Ammon's horn (tissue), 1 donor: ENCODE data around the gene TENM4.
"Not testable (repeated sequence)": the region's sequence is repeated elsewhere in the genome, so short reads cannot be mapped to it uniquely, and the experiment has no call there.

Experiments used
- DNase-seq: peaks from one replicate; pipeline ENCODE4 v3.0.0-alpha.2; 2016; ENCODE audit warnings: low spot score

Gene TENM4

DNA sequence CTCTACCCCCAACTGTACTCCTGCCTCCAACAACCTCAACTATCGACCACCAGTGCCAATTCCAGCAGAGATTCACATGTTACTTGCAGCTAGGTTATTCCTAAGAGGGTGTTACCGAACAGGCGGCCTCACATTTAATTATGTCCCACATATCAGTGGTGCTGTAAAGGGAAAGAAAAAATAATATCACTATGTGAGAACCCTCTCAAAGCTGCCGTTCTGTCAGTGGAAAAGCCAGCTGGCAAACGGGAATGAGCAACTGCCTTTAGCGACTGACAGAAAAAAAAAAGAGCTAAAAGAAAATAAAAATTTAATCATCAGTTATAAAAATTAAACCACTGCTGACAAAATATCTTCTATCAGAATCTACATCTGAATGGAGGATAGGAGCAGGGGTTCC is 595.3 kb downstream of the TENM4 start:
- no peak for DNase-seq

DNA sequence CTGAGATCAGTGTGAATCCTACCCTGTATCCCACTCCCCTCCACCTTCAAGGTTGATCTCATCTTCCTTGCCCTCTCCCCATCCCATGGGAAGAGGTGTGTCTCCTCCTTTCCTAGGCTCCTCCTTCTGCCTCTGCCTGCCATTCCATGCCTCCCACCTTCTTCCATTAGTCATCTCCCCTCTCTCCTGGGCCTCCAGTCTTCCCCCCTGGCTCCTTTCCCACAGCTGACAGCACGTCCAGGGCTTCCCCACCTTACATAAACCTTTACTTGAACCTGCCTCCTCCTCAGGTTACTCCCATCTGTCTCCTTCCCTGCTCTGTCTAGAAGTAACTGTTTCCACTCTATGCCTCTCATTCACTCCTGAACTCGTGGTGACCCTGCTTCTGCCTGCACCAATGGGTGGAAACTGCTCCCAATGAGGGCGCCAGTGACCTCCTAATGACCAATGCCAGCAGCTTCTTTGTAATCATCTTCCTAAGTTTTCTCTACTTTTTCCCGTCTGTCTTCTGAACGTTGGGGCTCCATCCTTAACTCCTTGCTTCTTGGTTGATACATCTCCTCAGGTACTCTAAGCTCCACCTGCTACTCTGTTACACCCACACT is 599.3 kb downstream of the TENM4 start:
- DNase-seq = no peak

DNA sequence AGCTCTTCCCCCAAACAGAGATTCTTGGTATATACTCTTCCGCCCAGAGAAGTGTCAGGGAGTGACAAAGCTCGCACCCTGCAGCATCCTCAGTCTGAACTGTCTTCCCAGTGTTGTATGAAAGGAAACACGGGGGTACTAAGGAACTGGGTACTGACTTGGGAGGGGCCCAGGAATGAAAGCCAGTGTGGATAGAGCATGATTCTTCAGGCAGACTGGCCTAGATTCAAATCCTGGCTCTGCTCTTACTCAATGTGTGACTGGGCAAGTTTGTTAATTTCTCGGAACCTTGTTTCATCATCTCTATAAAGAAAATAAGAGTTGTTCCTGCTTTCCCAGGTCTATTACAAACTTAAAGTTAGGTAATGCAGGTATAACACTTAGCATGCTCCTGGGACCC is 600.2 kb downstream of the TENM4 start:
- DNase-seq = no peak

DNA sequence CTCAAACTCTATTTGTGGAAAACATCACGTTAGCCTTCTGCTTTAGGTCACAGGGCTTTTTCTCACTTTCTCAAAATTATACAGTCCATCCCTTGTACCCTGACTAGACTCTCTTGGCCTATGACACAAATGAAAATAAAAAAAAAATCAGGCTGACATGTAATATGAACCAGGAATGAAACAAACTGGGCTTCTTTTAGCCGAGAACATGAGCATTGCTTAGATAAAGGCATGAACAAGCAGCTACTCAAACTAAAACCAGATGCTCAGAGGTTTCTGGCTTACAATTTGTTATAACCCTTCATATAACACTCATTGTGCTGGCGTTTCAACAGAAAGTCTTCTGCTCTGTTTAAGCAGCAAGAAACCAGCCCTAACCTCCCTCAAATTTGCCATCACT is 600.6 kb downstream of the TENM4 start:
- DNase-seq = no peak

DNA sequence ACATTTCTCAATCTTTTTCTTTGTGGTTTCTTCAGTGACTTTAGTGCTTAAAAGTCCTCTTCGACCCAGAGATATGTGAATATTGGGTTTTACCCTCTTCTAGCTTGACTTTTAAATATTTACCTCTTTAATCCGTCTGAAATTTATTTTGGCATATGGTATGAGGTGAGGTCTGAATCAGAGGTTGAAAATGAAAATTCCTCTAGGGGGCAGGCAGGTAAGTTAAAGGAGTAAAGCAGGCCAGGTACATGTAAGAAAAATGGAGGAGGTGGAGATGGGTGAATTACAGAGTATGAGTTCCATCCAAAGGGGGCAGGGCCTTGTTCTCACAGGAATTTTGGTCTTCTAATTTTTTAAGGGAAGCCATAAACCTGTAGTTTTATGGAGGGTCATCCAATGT is 602.4 kb downstream of the TENM4 start:
- DNase-seq = no peak

DNA sequence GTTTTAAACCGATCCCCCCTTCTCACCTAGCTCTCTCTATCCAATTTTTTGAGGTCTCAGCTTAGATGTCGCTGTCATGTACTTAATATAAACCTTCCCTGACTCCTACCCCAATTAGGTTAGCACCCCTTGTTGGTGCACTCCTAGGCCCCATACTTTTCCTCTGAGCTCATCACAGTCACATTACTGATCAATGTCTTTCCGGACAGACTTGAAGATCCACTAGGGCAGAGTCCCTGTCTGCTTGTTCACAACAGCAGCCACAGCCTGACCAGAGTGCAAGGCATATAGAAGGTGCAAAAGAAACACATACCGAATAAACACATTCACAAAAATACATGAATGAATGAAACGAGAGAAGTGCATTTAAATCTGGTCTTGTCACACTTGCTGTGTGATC is 605.2 kb downstream of the TENM4 start:
- DNase-seq = no peak

DNA sequence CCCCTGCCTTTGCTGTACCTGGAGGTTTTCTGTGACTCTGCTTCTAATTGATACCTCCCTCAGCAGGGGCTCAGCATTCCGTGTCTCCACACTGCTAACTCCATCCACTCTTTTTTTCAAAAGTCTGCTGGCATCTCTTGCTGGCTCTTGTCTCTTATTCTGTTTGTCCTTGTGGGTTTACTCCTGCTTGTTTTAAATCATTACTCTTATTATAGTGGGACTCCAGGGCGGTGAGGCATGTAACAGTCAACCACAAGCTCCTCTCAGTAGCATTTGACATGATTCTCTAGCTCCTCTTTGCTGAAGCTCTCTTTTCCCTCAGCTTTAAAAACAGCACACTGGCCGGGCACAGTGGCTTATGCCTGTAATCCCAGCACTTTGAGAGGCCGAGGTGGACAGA is 605.9 kb downstream of the TENM4 start:
- no peak for DNase-seq

DNA sequence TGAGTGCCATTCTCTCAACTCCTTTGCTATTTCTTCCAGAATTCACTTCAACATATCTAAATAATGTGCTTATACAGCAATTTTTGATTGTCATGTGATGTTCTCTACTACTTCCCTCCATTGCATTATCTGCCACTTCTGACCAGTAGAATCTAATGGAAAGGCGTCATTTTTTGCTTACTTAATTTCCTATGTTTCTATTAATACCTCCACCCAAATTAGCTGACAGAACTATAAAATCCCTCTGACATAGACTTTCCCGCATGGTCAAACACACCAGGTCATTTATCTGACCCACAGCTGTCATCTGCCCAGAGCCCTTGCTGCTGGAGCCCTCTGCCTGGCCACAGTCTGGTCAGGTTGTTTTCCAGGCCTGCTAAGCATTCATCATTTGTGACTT is 607.6 kb downstream of the TENM4 start:
- no peak for DNase-seq

DNA sequence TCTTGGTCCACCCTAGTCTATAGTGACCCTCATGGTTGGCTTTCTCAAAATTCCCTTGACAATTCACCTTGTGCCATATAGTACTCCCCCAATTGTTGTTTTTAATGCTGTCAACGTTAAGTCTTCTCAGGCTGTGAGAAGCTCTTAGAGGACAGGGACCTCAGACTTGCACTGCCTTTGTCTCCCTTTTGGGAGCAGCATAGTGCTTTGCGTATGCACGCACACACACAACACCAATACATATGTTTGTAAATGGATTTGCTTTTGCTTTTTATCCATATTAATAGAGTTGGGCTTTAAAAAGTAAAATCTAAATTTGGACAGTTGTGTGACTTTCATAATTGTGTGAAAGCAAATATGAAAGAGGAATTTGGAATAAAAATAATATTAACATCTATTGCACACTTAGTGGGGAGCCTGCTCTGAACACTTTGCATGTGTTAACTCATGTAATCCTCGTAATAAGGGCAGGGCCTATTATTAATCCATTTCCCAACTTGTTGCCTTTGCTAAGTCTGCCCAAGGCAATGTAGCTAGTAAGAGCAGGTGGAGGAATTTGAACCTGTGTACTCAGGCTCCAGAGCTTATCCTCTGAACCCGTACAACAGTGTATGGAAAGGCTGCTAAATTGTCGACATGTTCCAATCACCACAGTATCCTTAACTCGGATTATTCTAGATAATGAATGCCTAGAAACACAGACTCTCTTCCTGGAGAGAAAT is 608.4 kb downstream of the TENM4 start:
- DNase-seq = no peak

DNA sequence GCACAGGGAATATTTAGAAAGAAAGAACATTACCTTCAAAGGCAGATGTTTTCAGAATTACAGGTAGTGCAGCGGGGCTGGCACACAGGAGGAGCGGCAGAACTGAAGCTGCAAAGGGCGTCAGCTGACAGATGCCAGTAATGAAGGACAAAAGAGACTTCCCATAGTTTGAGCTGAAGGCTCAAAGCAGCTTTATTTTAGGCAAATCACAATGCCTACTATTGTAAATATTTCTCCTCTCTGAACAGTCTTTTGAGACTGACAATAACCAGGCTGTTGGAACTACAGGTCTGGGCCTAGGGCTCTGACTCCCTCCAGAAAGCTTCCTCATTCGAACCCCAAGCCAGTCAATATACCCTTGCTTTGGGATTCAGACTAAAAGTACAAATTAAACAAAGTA is 609.3 kb downstream of the TENM4 start:
- DNase-seq = no peak

DNA sequence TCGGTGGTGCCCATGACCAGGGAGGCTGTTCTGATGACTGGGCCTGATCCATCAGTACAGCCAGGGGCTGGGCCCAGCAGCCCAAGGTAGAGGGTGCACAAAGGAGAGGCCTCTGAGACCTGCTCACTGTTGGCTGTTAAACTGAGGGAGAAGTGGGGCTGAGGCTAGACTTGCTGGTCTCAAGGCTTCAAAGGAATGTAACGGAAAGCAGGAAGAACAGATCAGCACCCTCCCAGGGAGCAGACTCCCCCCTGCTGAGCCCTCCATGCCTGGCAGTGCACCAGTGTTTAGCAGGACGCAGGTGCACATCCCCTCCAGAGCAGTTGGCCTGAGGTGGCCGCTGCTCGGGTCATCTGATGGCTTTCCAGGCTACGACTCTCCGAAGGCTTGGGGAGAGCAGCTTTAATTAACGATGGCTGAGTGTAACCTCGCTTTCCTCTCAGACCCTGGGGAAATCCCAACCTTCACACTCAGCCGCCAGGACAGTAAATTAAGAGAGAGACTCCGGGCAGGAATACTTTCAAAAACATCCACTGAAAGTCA is 610.5 kb downstream of the TENM4 start:
- DNase-seq = no peak

DNA sequence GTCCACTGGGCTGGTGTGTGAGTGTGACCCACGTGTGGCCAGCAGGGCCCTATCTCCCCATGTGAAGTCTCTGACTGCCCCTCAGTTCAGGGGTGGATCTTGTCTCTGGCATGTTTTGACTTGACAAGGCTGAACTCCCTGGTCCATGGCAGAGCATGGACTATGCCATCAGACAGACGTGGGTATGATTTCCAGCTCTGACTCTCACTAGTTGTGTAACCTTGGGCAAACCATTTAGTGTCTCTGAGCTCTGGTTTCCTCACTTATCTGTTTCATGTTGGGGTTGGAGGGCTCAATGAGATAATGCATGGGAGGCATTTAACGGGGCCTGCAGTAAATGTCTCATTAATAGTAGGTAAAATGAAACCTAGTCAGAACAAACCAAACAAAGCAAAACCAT is 611.7 kb downstream of the TENM4 start:
- DNase-seq = no peak

DNA sequence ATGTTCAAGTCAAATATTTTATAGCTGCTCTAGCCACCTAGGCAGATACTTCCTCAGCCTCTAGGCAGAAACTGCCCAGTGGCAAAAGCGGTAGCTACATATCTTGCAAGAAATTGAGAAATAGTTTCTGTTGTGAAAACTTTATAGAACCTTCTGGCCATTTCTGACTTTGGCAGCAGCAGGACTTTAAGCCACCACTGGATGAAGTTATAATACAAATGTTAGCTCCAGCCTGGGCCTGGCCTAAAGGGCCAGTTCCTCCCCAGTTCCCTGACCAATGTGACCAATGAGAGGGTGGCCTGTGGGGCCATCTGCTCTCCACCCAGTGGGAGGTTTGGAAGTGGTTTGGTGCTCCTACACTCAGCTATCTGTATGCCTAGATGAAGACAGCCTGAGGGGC is 612.2 kb downstream of the TENM4 start:
- no peak for DNase-seq

DNA sequence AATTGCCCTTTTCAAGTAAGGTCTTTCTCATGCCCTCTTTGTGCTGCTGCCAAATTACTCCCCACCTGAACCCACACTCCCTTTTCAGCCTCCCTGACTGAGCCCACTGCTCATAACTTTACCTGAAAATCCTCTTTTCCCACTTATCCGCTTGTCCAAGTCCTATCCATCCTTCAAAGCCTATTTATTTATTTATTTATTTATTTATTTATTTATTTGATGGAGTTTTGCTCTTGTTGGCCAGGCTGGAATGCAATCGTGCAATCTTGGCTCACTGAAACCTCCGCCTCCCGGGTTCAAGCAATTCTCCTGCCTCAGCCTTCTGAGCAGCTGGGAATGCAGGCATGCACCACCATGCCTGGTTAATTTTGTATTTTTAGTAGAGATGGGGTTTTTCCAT is 613.5 kb downstream of the TENM4 start:
- DNase-seq = not testable (repeated sequence)

DNA sequence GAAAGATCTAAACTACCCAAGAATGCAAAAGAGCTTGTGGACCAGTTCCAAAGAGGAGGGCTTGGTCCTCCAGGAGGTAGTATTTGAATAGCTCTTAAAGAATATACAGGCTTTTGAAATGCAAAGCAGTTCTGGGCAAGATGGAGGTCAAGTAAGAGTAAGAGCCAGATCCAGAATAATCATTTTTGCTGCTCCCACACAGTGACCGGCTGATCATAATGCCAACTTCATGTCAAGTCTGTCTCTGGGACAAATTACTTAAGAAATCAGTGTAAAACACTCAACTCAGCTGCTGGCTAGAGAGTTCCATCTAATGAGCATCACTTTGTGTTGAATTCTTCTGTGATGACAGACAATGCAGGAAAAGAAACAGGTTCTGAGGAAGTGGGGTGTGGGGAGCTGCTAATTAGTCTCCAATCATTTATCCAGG is 615.2 kb downstream of the TENM4 start:
- no peak for DNase-seq

DNA sequence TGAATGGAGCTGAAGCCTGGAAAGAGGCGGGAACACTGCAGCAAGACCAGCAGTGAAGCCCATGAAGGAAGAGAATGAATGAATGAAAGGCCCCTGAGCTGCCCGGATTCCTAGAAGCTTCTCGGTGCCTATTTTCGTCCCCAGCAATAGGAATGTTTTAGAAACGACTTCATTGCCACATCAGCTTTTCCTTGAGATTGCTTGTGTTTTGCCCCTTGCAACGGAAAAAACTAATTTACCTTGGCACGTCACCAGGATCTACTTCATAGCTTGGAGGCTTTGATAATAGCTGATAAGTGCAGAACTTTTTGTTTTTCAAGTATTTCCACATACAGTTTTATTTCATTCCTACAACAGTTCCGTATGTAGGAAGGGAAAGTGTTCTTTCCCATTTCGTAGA is 617.2 kb downstream of the TENM4 start:
- no peak for DNase-seq

DNA sequence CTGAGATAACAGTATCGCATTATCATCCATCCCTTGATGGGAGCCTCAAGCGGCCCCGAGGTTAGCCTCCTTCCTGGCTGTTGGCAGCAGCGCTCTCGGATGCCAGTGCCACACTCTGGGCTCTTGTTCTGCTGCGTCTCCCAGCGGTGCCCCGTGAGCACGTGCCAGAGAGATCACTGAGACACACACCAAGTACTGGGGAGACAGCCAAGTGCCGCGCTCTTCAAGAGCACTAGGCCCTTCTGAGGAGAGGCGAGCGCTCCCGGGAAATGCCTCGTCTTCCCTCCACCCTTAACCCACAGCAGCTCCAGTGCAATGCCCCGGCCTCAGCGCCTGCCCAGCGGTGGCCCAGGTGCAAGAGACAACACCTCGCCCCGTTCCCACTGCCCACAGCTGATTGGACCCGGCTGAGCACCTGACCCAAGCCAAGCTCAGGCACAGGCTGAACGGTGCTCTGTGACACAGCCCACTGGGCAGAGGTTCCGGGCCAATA is 617.9 kb downstream of the TENM4 start:
- no peak for DNase-seq

DNA sequence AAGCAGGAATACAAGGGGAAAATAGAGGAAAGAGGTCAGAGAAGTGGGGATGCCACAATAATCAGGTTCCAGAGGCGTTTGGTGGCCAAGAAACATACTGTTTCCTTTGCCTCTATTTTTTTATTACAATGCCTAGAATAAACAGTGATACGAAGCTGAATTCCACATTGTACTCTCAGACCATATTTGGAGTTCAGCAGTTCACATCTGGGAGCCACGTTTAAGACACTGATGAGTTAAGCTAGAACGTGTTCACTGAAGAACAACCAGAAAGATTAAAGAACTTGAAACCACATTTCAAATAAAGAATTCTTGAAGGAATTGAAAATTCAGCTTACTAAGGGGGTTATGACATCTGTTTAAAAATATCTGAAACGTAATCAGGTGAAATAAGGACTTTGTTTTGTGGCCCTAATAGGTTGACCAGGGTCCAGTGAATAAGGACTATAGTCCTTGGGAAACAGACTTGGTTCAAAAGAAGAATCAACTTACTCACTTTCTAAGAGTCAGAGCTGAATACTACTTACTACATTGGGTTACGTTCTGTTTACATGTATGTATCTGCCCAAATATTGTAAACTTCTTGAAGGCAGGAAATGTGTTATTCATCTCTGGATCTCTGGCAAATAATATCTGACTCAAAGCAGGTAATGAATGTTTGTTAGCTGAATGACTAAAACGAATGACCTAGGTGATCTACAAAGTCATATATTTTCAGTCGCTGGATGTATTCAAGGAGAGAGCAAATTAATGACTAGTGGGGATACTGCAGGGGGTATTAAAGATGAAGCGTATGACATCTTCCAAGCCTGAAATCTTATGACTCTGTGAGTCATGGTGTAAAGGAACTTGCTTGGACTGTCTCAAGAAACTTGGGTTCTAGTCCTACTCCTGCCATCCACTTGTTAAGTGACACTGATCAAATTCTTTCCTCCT is 619.2 kb downstream of the TENM4 start:
- DNase-seq = no peak

DNA sequence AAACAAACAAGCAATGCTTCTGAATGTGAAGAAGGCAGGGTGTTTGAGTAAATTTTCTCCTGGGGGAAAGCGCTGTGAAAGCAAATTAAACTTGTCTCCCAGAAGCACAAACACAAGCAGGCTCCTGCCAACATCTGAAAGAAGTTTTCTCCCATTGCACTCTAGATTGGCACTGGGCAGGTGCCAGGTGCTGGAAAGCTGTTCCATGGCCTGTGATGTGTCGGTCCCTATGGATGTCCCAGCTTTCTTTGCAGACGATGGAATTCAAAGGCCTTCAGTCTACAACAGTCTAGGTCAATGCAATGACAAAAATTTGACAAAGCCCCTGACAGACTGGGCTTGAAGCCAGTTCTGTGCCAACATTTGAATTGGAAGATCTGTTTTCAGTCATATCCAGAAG is 620.1 kb downstream of the TENM4 start:
- DNase-seq = no peak

DNA sequence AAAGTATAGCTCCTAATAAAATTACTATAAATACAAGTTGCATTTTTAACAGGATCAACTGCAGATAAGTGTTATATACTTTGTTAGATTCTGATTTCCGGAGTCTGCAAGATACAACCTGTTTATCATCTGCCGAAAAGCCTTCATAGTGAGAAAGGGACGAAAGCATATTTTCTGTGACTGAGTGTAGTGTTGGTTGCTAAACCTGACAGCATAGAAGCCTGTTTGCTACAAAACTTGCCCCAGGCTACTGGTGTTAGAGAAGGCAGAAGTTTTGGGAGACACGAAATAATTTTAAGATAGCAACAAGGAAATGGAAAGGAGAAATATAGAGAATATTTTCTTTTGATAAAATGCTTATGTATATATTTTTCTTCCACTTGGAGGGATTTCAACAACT is 622.6 kb downstream of the TENM4 start:
- no peak for DNase-seq

DNA sequence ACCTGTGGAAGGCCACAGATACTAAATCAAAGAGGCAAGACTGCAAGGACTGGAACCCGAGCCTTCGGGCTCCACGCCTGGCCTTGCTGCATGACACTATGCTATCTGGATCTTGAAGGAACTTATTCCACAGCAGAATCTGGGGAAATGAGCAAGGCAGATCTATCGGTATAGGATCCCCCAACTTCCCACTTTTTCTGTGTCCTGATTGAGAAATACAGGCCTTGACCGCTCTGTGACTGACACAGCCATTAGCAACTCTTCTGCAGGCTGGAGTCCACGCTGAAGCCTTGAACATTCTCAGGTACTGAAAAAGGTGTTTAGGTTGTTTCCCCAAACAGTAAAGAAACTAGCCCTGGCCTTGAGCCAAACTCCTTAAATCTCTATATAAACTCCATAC is 625.0 kb downstream of the TENM4 start:
- no peak for DNase-seq

DNA sequence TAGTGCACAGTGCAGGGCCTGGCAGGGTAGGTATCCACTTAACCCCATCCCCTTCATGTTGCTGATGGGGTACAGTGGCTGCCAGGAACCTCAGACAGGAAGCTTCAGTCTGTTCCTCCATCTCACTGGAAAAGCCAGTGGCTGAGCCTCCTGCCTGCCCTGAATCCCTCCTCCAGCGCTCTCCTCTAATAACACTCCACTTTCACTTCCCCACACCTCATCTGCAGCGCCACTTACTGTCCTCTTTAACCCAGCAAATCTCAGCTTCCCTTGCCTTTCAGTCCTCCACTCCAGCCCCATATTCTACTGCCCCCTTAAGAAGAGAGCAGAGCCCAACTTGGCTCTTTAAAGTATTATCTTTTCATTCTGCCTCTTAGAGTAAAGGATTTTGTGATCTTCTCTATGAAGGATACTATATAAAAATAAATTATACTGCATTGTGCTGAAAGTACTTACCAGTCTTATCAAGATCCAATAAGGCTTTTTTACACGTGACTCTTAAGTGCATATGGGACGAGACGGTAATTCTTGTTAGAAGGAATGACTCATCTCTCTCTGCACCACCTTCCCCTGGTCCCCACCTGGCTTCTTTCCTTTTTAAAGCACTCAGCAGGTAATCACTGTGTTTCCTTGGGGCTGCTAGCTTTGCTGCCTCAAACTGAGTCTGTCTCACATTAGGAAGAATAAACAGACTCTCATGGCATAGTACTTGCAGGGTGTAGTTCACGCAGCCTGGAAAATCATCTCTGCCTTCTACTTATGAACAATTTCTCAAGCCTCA is 628.1 kb downstream of the TENM4 start:
- peak; percentile 35 for DNase-seq
